ENCODE data around the gene ARID5B.

Gene ARID5B

DNA sequence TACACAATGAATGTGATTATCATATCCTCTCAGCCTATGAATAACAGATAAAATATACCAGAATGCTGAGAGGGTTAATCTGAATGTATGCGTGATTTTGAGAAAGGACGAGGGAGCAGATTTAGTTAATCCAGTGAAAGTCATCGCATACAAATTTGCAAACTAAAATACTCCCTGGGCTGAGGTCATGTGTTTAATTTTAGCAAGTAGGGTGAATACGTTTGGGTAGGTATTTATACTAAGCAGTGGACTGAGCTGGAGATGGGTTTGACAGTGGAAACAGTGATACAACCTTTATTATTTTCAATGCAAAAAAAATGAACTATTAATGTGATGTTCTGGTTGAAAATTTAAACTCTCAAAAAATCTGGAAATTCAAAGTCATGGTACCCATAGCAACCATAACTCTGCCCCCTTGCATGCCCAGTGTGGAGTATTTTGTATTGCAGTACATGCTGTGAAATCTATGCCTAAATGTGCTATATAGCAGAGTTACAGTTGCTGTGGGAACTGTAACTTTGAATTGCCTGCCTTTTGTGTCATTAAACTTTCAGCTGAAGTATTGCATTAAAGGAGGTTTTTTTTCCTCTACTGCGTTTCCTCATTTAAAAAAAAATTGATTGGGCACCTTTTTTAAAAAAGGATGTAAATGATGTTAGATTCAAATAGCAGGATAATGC, 9.5 kb upstream of the ARID5B start:
- Histone ChIP-seq H4K20me1 (ENCODE audit: insufficient read depth, low read length) (no peaks in the 10 kb centered on the region), H3K9me3 (ENCODE audit: insufficient read depth, low read length, severe bottlenecking) (no peaks in the 10 kb centered on the region), H3K9ac (ENCODE audit: low read depth, low read length) (no peak overlapping the region), H3K4me2 (ENCODE audit: insufficient read depth, low read length) (no peak overlapping the region), H3K27ac (ENCODE audit: low read length) (no peak overlapping the region), H3K27me3 (ENCODE audit: insufficient read depth, low read length, poor library complexity) (no peaks in the 10 kb centered on the region), H2AFZ (ENCODE audit: low read depth, low read length) (no peak overlapping the region), H3K4me1 (ENCODE audit: insufficient read depth, low read length) (no peaks in the 10 kb centered on the region; the same call in 1 of the 2 replicates), H3K36me3 (ENCODE audit: insufficient read depth, low read length) (no peaks in the 10 kb centered on the region), H3K4me3 (ENCODE audit: low read depth in 1 of 2, low read length in 2 of 2) (no peak overlapping the region), H3K79me2 (ENCODE audit: insufficient read depth, low read length) (no peaks in the 10 kb centered on the region)
- TF ChIP-seq, protein P1, sequence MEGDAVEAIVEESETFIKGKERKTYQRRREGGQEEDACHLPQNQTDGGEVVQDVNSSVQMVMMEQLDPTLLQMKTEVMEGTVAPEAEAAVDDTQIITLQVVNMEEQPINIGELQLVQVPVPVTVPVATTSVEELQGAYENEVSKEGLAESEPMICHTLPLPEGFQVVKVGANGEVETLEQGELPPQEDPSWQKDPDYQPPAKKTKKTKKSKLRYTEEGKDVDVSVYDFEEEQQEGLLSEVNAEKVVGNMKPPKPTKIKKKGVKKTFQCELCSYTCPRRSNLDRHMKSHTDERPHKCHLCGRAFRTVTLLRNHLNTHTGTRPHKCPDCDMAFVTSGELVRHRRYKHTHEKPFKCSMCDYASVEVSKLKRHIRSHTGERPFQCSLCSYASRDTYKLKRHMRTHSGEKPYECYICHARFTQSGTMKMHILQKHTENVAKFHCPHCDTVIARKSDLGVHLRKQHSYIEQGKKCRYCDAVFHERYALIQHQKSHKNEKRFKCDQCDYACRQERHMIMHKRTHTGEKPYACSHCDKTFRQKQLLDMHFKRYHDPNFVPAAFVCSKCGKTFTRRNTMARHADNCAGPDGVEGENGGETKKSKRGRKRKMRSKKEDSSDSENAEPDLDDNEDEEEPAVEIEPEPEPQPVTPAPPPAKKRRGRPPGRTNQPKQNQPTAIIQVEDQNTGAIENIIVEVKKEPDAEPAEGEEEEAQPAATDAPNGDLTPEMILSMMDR (IDR thresholded peaks at IDR 0.05; ENCODE audit: borderline replicate concordance, extremely low read depth, low read length, poor library complexity, severe bottlenecking) = no peak
- no peak for TF ChIP-seq EZH2 (IDR thresholded peaks at IDR 0.05; ENCODE audit: borderline replicate concordance, low read depth, low read length, severe bottlenecking)
- no peak for ATAC-seq (ENCODE audit: insufficient read depth, low read depth)
- DNase-seq = no peak

DNA sequence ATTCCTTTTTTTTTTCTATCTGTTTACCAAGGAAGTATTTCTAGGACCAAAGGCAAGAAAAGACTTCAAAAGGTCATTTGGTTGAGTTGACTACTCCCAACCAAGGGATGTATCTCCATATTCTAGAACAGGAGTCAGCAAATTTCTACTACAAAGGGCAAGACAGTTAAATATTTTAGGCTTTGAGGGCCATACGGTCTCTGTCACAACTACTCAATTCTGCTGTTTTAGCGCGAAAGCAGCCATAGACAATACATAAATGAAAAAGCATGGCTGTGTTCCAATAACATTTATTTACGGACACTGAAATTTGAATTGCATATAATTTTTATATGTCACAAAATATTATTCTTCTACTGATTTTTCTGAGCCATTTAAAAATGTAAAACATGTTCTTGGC, 8.5 kb upstream of the ARID5B start:
- no peaks in the 10 kb centered on the region for H3K79me2 ChIP-seq (ENCODE audit: insufficient read depth, low read length)
- ATAC-seq (ENCODE audit: insufficient read depth, low read depth) (no peak), DNase-seq (no peak)
- H3K9ac ChIP-seq (ENCODE audit: low read depth, low read length) = no peak overlapping the region
- H3K4me3 ChIP-seq (ENCODE audit: low read depth in 1 of 2, low read length in 2 of 2) = no peak overlapping the region
- no peaks in the 10 kb centered on the region for H3K9me3 ChIP-seq (ENCODE audit: insufficient read depth, low read length, severe bottlenecking)
- TF ChIP-seq EZH2 (IDR thresholded peaks at IDR 0.05; ENCODE audit: borderline replicate concordance, low read depth, low read length, severe bottlenecking) = no peak
- TF ChIP-seq, protein P1 (IDR thresholded peaks at IDR 0.05; ENCODE audit: borderline replicate concordance, extremely low read depth, low read length, poor library complexity, severe bottlenecking) = no peak
- H3K4me2 ChIP-seq (ENCODE audit: insufficient read depth, low read length) = no peak overlapping the region
- H3K4me1 ChIP-seq (ENCODE audit: insufficient read depth, low read length) = no peaks in the 10 kb centered on the region; the same call in 1 of the 2 replicates
- no peak overlapping the region for H3K27ac ChIP-seq (ENCODE audit: low read length)
- no peaks in the 10 kb centered on the region for H3K27me3 ChIP-seq (ENCODE audit: insufficient read depth, low read length, poor library complexity)
- no peak overlapping the region for H2AFZ ChIP-seq (ENCODE audit: low read depth, low read length)
- no peaks in the 10 kb centered on the region for H3K36me3 ChIP-seq (ENCODE audit: insufficient read depth, low read length)
- no peaks in the 10 kb centered on the region for H4K20me1 ChIP-seq (ENCODE audit: insufficient read depth, low read length)

DNA sequence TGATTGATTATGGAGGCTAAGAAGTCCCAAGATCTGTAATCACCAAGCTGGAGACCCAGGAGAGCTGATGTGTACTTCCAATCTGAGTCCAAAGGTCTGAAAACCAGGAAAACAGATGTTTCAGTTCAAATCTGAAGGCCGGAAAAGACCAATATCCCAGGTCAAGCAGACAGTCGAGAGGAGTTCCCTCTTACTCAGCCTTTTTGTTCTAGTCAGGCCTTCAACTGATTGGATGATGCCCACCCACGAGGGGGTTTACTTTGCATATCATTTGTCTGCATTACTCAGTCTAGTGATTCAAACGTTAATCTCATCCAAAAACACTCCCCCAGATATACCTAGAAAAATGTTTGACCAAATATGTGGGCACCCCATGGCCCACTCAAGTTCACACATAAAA, 7.4 kb upstream of the ARID5B start:
- Histone ChIP-seq H3K79me2 (ENCODE audit: insufficient read depth, low read length) (no peaks in the 10 kb centered on the region), H2AFZ (ENCODE audit: low read depth, low read length) (no peak overlapping the region), H3K9ac (ENCODE audit: low read depth, low read length) (no peak overlapping the region), H3K4me2 (ENCODE audit: insufficient read depth, low read length) (no peak overlapping the region), H3K27me3 (ENCODE audit: insufficient read depth, low read length, poor library complexity) (peaks cover 5% of the 10 kb centered on the region), H3K4me3 (ENCODE audit: low read depth in 1 of 2, low read length in 2 of 2) (no peak overlapping the region), H3K9me3 (ENCODE audit: insufficient read depth, low read length, severe bottlenecking) (no peaks in the 10 kb centered on the region), H4K20me1 (ENCODE audit: insufficient read depth, low read length) (no peaks in the 10 kb centered on the region), H3K4me1 (ENCODE audit: insufficient read depth, low read length) (peaks cover 5% of the 10 kb centered on the region), H3K27ac (ENCODE audit: low read length) (no peak overlapping the region), H3K36me3 (ENCODE audit: insufficient read depth, low read length) (no peaks in the 10 kb centered on the region)
- ATAC-seq (ENCODE audit: insufficient read depth, low read depth) = no peak
- DNase-seq = no peak
- TF ChIP-seq, protein P1 (IDR thresholded peaks at IDR 0.05; ENCODE audit: borderline replicate concordance, extremely low read depth, low read length, poor library complexity, severe bottlenecking) = no peak
- TF ChIP-seq EZH2 (IDR thresholded peaks at IDR 0.05; ENCODE audit: borderline replicate concordance, low read depth, low read length, severe bottlenecking) = no peak
